H1 (cell line): ENCODE results near the gene ADARB2. TPM values are rescaled to one million over a fixed set of nuclear protein-coding genes. Genes with fewer than 3 reads are reported as not detected.

ENCODE experiments used
- CTCF ChIA-PET: fragments of 300-600 bp; sonication (Branson Sonifier 250); formaldehyde crosslinking; loops from one replicate; lab custom pipeline; 2021; ENCODE audit not compliant: partially characterized antibody; lab: Charles Lee
- POLR2A ChIA-PET: fragments of 300-600 bp; sonication (Branson Sonifier 250); formaldehyde crosslinking; loops from one replicate; lab custom pipeline; 2021; ENCODE audit warnings: inconsistent platforms; ENCODE audit not compliant: partially characterized antibody; lab: Charles Lee
- DNase-seq, 2 experiments: peaks; one replicate each; pipeline versions ENCODE4 v3.0.0 to v3.0.0-alpha.2; 2010 to 2022; ENCODE audit warnings: low spot score in 2 of 2, low read depth in 1 of 2, mixed read lengths in 1 of 2
- FAIRE-seq: peaks from 2 replicates; lab custom pipeline; 2011; peaks lifted over from hg19 to GRCh38; lab: Jason Lieb, UNC
- H2AFZ ChIP-seq: 2 replicates; pipeline ENCODE4 v1.8.1; 2012; ENCODE audit warnings: low read length, inconsistent platforms
- H2AK5ac ChIP-seq: 2 replicates; pipeline ENCODE4 v1.6.1; 2013; ENCODE audit warnings: low read depth, low read length
- H2BK120ac ChIP-seq: replicated peaks from 2 replicates; pipeline ENCODE3; 2013; ENCODE audit warnings: low read depth, low read length, inconsistent platforms
- H2BK12ac ChIP-seq: 2 replicates; pipeline ENCODE4 v1.6.1; 2013; ENCODE audit warnings: low read depth, low read length
- H2BK15ac ChIP-seq: 2 replicates; pipeline ENCODE4 v1.6.1; 2013; ENCODE audit warnings: low read length
- H2BK20ac ChIP-seq: 2 replicates; pipeline ENCODE4 v1.6.1; 2013; ENCODE audit warnings: low read length
- H2BK5ac ChIP-seq: 2 replicates; pipeline ENCODE4 v1.6.1; 2013; ENCODE audit warnings: low read depth, low read length
- H3K14ac ChIP-seq: 2 replicates; pipeline ENCODE4 v1.6.1; 2013; ENCODE audit warnings: inconsistent platforms; ENCODE audit not compliant: insufficient read length
- H3K18ac ChIP-seq: 2 replicates; pipeline ENCODE4 v1.6.1; 2013; ENCODE audit warnings: low read length; ENCODE audit errors: extremely low read depth
- H3K23ac ChIP-seq: 2 replicates; pipeline ENCODE4 v1.6.1; 2013; ENCODE audit warnings: inconsistent platforms; ENCODE audit not compliant: insufficient read length
- H3K23me2 ChIP-seq: 2 replicates; pipeline ENCODE4 v1.6.1; 2013; ENCODE audit warnings: low read depth, low read length
- H3K27ac ChIP-seq: 2 replicates; pipeline ENCODE4 v1.6.1; 2011; ENCODE audit warnings: low read depth, low read length, inconsistent platforms
- H3K27me3 ChIP-seq, 4 experiments: replicated peaks in 1 of 4; 1 replicate in 1 of 4; 2 replicates in 3 of 4; pipeline versions ENCODE4 v1.6.1 to v1.8.1; 2011 to 2013; ENCODE audit warnings: low read length in 3 of 4, mild to moderate bottlenecking in 3 of 4, inconsistent platforms in 2 of 4, mixed read lengths in 2 of 4, moderate library complexity in 1 of 4; ENCODE audit not compliant: control insufficient read depth in 3 of 4, insufficient read depth in 3 of 4; ENCODE audit errors: extremely low read depth in 1 of 4
- H3K36me3 ChIP-seq, 4 experiments: 2 replicates each; pipeline versions ENCODE4 v1.6.1 to v1.8.1; 2011 to 2013; ENCODE audit warnings: mild to moderate bottlenecking in 4 of 4, low read length in 3 of 4, moderate library complexity in 2 of 4, control low read depth in 1 of 4, inconsistent platforms in 1 of 4; ENCODE audit not compliant: insufficient read depth in 4 of 4, control insufficient read depth in 2 of 4
- H3K4ac ChIP-seq: replicated peaks from 2 replicates; pipeline ENCODE3; 2013; ENCODE audit warnings: low read length, low read depth, mixed read lengths, inconsistent platforms; ENCODE audit not compliant: insufficient read length
- H3K4me1 ChIP-seq, 4 experiments: replicated peaks in 1 of 4; 1 replicate in 1 of 4; 2 replicates in 3 of 4; pipeline versions ENCODE4 v1.6.1 to v1.8.1; 2011 to 2013; ENCODE audit warnings: low read length in 3 of 4, inconsistent platforms in 2 of 4, mixed read lengths in 1 of 4; ENCODE audit not compliant: insufficient read depth in 4 of 4, control insufficient read depth in 3 of 4
- H3K4me2 ChIP-seq, 2 experiments: 2 replicates each; pipeline versions ENCODE4 v1.6.1 to v1.8.1; 2011 to 2013; ENCODE audit warnings: low read depth in 2 of 2, low read length in 2 of 2, control low read depth in 1 of 2, inconsistent platforms in 1 of 2, mild to moderate bottlenecking in 1 of 2; ENCODE audit not compliant: insufficient read depth in 1 of 2
- H3K4me3 ChIP-seq, 4 experiments: fragments of 200-600, 300-600 bp in 1 of 4; sonication (generic), shearing (Covaris generic), sonication (Bioruptor Twin) in 1 of 4; 2 replicates each; pipeline versions ENCODE4 v1.5.1 to v1.8.1; 2011 to 2016; ENCODE audit warnings: low read length in 4 of 4, low read depth in 3 of 4, control low read depth in 2 of 4, inconsistent platforms in 2 of 4, mild to moderate bottlenecking in 2 of 4, mixed read lengths in 1 of 4, moderate library complexity in 1 of 4; ENCODE audit not compliant: insufficient read depth in 2 of 4; ENCODE audit errors: extremely low read depth in 1 of 4
- H3K56ac ChIP-seq: replicated peaks from 2 replicates; pipeline ENCODE3; 2013; ENCODE audit warnings: low read depth, mild to moderate bottlenecking, mixed read lengths, low read length, inconsistent platforms; ENCODE audit not compliant: insufficient read length
- H3K79me1 ChIP-seq: 2 replicates; pipeline ENCODE4 v1.6.1; 2013; ENCODE audit warnings: low read depth, low read length, control low read depth
- H3K79me2 ChIP-seq, 2 experiments: 2 replicates each; pipeline versions ENCODE4 v1.6.1 to v1.8.1; 2012 to 2013; ENCODE audit warnings: low read length in 2 of 2, mild to moderate bottlenecking in 2 of 2, inconsistent platforms in 1 of 2; ENCODE audit not compliant: insufficient read depth in 2 of 2, control insufficient read depth in 1 of 2
- H3K9ac ChIP-seq, 4 experiments: replicated peaks in 1 of 4; 1 replicate in 1 of 4; 2 replicates in 3 of 4; pipeline versions ENCODE4 v1.6.1 to v1.8.1; 2011 to 2013; ENCODE audit warnings: low read depth in 3 of 4, low read length in 3 of 4, control low read depth in 2 of 4, mild to moderate bottlenecking in 2 of 4, moderate library complexity in 2 of 4, inconsistent platforms in 1 of 4; ENCODE audit errors: extremely low read depth in 1 of 4
- H3K9me3 ChIP-seq, 2 experiments: 2 replicates each; pipeline versions ENCODE4 v1.6.1 to v1.8.1; 2012 to 2013; ENCODE audit warnings: mild to moderate bottlenecking in 2 of 2, moderate library complexity in 2 of 2, control low read depth in 1 of 2, inconsistent platforms in 1 of 2, low read depth in 1 of 2, low read length in 1 of 2, mixed read lengths in 1 of 2; ENCODE audit not compliant: insufficient read depth in 2 of 2
- H4K20me1 ChIP-seq, 2 experiments: replicated peaks in 1 of 2; 2 replicates each; pipeline versions ENCODE3 to v1.8.1; 2011 to 2013; ENCODE audit warnings: inconsistent platforms in 2 of 2, low read length in 2 of 2, mild to moderate bottlenecking in 1 of 2; ENCODE audit not compliant: insufficient read depth in 2 of 2, control insufficient read depth in 1 of 2
- H4K5ac ChIP-seq: 2 replicates; pipeline ENCODE4 v1.6.1; 2013; ENCODE audit warnings: low read length, low read depth, mixed read lengths, inconsistent platforms; ENCODE audit not compliant: insufficient read length
- H4K8ac ChIP-seq: 2 replicates; pipeline ENCODE4 v1.8.0; 2013; ENCODE audit warnings: mild to moderate bottlenecking, moderate library complexity, low read length, inconsistent platforms; ENCODE audit not compliant: insufficient read depth; ENCODE audit errors: extremely low read depth
- H4K91ac ChIP-seq: replicated peaks from 2 replicates; pipeline ENCODE3; 2013; ENCODE audit warnings: low read length, mixed read lengths, inconsistent platforms; ENCODE audit not compliant: insufficient read length
- WGBS, 2 experiments: shearing (Covaris generic) in 1 of 2; methylation state at CpG; one replicate each; pipeline versions ENCODE4 v1.1.6 to v1.1.7; 2013 to 2015; ENCODE audit warnings: low lambda C conversion rate in 2 of 2, mixed read lengths in 2 of 2, inconsistent platforms in 1 of 2, low coverage in 1 of 2, missing lambda C conversion rate in 1 of 2; ENCODE audit not compliant: insufficient replicate concordance in 2 of 2, insufficient coverage in 1 of 2, insufficient read length in 1 of 2; ENCODE audit errors: extremely low coverage in 1 of 2, missing lambda C conversion rate in 1 of 2; 5-methylcytosine and 5-hydroxymethylcytosine counted together
- polyA plus RNA-seq, 7 experiments: library from polyadenylated mRNA; depleted of rRNA in 3 of 7; stranded (reverse) in 5 of 7; unstranded in 2 of 7; fragments of >200 nt in 5 of 7; fragments of 200-250 nt in 2 of 7; gene quantifications; 1 replicate in 5 of 7; 2 replicates in 1 of 7; 4 replicates in 1 of 7; pipeline versions ENCODE4 v1.2.1 to v1.2.3, GENCODE V29; 2011 to 2013; ENCODE audit warnings: missing spikeins in 2 of 7, mixed read lengths in 2 of 7
- total RNA-seq: library from RNA; stranded (reverse); fragmentation: NEBNext Ultra II Directional; extraction: Animal tissue kit (Norgen Biotek cat#: 25700); gene quantifications from 2 replicates; pipeline ENCODE4 v1.2.1, GENCODE V29; 2021

Gene ADARB2
- total and polyA plus RNA-seq, 2 of the 8 experiments (the other 6 are each of a cell fraction or from before 2014, with no cell fraction given), result 2.2 to 2.8 TPM

- no peak overlapping the region for H3K23ac ChIP-seq
- H4K8ac ChIP-seq, result no peak overlapping the region
- no peak overlapping the region for H3K27ac ChIP-seq
- H3K36me3 ChIP-seq, result no peaks in the 10 kb centered on the region
- no peak overlapping the region for H3K9ac ChIP-seq
- CTCF ChIA-PET, result interaction anchor here (0.6 to 1.3 kb wide), 6 partner anchors 12 to 521 kb away, joined by 3 to 5 read pairs (median 3); no protein-coding TSS in a partner anchor
- no peaks in the 10 kb centered on the region for H3K79me2 ChIP-seq
- no peak overlapping the region for H3K4ac ChIP-seq
- no peak overlapping the region for H3K4me2 ChIP-seq
- H2BK20ac ChIP-seq, result no peak overlapping the region
- H2AFZ ChIP-seq, result no peak overlapping the region
- no peak overlapping the region for H2AK5ac ChIP-seq
- H3K9me3 ChIP-seq, result peaks cover 0 to 8% of the 10 kb centered on the region in 2 experiments; a peak in 2 of 4 replicates
- H3K4me3 ChIP-seq, result no peak overlapping the region
- H2BK120ac ChIP-seq, result no peak overlapping the region
- no peak overlapping the region for H4K91ac ChIP-seq
- H3K56ac ChIP-seq, result no peak overlapping the region
- H3K18ac ChIP-seq, result no peak overlapping the region
- no peaks in the 10 kb centered on the region; a peak in 1 of 7 replicates for H3K4me1 ChIP-seq
- no peak for FAIRE-seq
- H2BK15ac ChIP-seq, result no peak overlapping the region
- no peaks in the 10 kb centered on the region for H4K20me1 ChIP-seq
- POLR2A ChIA-PET, result no interaction called here
- H3K27me3 ChIP-seq, result peaks cover 0 to 2% (median 0%) of the 10 kb centered on the region in 4 experiments; a peak in 2 of 7 replicates
- no peak for DNase-seq
- H4K5ac ChIP-seq, result no peak overlapping the region
- no peaks in the 10 kb centered on the region for H3K23me2 ChIP-seq
- H2BK5ac ChIP-seq, result no peak overlapping the region
- no peaks in the 10 kb centered on the region for H3K79me1 ChIP-seq
- no peak overlapping the region for H2BK12ac ChIP-seq
- WGBS, 2 experiments, result 81% methylated on average over 15 of the region's 17 CpGs; no CpG with 5 or more reads in 1 of the 2 experiments
- H3K14ac ChIP-seq, result no peak overlapping the region
Measured at GRCh38 chr10:1549591-1550290, 187.6 kb downstream of the ADARB2 start.
